Activated CD4-positive, CD25-positive, alpha-beta regulatory T cell treated with anti-CD3 and anti-CD28 coated beads, Interleukin-2, amount 50 U/mL, for 24 hours (primary cell): ENCODE measurements around the gene RASAL1.

Experiments
- ATAC-seq, 2 donors: fragments of 150-1000 bp; cut with Tn5 transposase; one replicate each; pipeline ENCODE4 v1.10.0; 2021; ENCODE audit warnings: mild to moderate bottlenecking in 1 of 2, moderate library complexity in 1 of 2

Gene RASAL1

GRCh38 chr12:113135178-113136127 is at the start of gene RASAL1:
RASAL1 (minus strand) TSS chr12:113135761; CDS start chr12:113135462, 299 bp downstream.
- peak; percentile 86 to 90 for ATAC-seq

DNA sequence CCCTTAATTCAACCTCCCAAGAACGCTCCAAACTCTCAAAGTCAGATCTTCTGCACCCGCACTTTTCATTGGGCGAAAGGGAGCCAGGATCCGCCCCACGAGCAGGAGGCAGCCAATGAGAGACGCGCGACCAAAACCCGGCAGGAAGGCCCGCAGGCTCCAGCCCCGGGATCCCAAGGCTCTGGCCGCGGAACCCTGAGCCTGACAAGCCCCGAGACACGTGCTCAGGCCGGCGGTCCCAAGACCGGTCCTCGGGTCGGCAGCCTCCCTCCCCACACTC is 49.3 kb upstream of the RASAL1 start:
- ATAC-seq, result peak; percentile 84 to 88

DNA sequence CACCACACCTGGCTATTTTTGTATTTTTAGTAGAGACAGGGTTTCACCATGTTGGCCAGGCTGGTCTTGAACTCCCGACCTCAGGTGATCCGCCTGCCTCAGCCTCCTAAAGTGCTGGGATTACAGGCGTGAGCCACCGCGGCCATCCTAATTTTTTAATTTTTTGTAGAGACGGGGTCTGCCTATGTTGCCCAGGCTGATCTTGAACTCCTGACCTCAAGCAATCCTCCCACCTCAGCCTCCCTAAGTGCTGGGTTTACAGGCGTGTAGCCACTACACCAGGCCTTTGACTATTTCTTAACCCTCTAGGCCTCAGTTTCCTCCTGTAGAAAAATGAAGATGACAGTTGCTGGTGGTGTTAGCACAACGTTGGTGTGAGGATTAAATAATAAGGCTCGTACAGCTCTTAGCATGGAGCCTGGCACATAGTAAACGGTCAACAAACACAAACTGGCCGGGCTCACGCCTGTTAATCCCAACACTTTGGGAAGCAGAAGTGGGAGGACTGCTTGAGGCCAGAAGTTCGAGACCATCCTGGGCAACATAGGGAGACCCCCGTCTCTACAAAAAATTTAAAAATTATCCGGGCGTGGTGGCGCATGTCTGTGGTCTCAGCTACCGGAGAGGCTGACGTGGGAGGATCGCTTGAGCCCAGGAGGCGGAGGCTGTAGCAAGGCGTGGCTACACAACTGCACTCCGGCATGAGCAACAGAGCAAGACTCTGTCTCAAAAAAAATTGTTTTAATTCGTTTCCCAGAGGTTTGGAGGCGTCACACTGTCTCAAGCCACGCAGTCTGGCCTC is 48.7 kb upstream of the RASAL1 start:
- peak; percentile 66 to 74 for ATAC-seq

GRCh38 chr12:113183030-113183589 is 47.5 kb upstream of the RASAL1 start:
- ATAC-seq, result no peak

DNA sequence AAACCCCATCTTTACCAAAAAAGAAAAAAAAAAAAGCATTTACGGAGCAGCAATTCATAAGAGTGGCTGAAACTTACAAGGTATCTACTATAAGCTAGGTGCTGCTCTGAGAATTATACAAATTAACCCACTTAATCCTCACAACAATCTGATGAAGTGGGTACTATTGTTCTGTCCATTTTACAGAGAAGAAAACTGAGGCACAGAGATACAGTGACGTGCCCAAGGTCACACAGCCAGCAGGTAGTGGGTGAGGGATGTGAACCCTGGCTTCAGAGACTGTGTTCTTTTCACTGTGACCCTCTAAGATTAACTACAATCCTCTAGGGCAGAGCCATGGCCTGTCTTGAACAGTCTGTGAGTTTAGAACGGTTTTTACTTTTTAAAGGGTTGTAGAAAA is 46.4 kb upstream of the RASAL1 start:
- ATAC-seq, result no peak

- no peak for ATAC-seq
Observed at GRCh38 chr12:113180333-113180732, 44.8 kb upstream of the RASAL1 start.

DNA sequence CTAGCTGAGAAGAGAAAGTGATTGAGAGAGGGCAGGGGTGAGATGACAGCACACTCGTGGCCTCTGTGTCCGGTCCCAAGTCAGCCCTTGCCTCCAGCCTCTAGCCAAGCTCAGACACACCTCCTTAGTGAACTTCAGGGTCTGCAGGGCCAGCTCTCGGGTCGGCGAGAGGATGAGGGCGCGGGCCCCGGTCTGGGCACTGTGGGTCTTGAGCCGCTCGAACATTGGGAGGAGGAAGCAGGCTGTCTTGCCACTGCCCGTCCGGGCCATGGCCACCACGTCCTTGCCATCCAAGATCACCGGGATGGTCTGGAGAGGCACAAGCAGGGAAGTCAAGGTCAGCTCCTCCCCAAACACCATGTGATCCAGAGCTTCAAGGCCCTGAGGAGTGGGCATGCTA is 43.5 kb upstream of the RASAL1 start:
- no peak for ATAC-seq

GRCh38 chr12:113174461-113175384 is 39.2 kb upstream of the RASAL1 start:
- peak; percentile 75 to 81 for ATAC-seq

DNA sequence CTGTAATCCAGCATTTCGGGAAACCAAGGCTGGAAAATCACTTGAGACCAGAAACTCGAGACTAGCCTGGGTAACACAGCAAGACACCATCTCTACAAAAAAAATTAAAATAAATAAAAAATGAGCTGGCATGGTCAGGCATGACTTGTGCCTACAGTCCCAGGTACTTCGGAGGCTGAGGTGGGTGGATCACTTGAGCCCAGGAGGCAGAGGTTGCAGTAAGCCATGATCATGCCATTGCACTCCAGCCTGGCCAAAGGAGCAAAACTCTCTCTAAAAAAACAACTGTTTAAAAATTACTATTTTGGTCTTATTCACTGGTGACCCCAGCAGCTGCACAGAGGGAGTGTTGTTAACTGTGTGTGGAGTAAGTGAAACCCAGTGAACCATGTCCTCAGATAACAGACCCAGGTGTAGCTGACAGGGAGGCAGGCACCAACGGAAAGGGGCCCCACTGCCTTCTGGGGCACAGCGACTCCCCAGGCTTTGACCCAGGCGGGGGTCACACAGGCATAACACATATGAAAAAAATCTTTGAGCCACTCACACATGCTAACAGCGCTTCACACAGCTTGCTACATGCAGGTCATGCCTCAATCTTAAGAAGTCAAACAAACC is 37.6 kb upstream of the RASAL1 start:
- no peak for ATAC-seq

- ATAC-seq, result no peak
Observed at GRCh38 chr12:113172185-113172584, 36.6 kb upstream of the RASAL1 start.

GRCh38 chr12:113171543-113171942 is 36.0 kb upstream of the RASAL1 start:
- no peak for ATAC-seq

DNA sequence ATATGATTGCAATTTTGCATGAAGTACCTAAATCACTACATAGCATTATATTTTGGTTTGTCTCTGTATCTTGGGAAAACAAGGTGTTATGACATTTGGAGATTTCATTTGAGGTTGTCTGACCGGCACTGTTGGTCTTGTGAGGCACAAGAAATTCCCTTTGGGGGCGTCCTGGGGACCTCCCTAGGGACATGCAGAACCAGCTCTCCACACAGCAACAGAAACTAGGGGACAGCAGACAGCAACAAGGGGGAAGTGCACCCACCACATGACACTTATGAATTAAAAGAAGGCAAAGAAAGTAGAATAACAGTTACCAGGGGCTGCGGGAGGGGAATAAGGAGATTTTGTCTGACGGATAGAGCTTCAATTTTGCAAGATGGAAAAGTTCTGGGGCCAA is 35.4 kb upstream of the RASAL1 start:
- no peak for ATAC-seq

DNA sequence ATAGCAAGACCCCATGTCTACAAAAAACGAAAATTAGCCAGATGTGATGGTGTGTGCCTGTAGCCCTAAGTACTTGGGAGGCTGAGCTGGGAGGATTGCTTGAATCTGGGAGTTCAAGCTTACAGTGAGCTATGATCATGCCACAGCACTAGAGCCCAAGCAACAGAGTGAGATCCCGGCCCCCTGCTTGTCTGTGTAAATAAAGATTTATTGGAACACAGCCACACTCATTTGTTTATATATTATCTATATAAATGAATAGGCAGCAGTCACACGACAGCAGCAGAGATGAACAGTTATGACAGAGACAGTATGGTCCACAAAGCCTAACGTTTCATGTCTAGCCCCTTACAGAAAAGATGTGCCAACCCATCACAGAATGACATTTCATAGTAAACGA is 34.9 kb upstream of the RASAL1 start:
- ATAC-seq, result no peak

DNA sequence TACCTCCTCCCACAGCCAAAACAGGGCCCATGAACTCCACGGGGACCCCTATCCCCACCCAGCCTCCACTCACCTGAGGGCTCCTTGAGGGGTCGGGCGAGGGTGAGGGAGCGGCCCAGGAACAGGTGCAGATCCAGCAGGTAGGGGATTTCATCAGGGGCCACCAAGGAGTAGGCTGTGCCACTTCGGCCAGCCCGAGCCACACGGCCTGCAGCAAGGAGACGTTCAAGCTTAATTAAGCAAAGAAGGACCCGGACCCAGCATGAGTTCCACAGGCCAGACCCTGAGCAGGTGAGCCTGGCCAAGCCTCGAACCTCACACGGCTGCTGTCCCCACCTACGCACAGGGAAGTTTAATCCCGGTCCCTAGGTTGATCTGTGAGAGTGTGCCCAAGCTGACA is 34.1 kb upstream of the RASAL1 start:
- no peak for ATAC-seq

DNA sequence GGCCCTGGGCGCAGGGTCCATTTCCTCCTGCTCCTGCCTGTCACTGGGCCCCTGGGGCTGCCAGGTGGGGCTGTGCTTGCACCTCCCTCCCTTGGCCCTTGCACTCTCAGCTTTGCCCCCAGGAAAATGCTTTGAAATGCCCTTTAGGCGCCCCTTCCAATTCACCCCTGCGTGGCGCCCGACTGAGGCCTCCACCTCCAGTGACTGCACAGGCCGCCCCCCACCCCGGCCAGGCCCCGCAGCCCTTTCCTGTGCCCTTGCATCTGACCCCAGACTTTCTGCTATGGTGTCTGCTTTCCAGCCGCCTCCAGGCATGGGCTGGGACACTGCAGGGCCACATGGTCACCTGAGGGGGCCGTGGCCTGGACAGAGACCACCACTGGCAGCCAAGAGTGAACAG is 32.3 kb upstream of the RASAL1 start:
- no peak for ATAC-seq

DNA sequence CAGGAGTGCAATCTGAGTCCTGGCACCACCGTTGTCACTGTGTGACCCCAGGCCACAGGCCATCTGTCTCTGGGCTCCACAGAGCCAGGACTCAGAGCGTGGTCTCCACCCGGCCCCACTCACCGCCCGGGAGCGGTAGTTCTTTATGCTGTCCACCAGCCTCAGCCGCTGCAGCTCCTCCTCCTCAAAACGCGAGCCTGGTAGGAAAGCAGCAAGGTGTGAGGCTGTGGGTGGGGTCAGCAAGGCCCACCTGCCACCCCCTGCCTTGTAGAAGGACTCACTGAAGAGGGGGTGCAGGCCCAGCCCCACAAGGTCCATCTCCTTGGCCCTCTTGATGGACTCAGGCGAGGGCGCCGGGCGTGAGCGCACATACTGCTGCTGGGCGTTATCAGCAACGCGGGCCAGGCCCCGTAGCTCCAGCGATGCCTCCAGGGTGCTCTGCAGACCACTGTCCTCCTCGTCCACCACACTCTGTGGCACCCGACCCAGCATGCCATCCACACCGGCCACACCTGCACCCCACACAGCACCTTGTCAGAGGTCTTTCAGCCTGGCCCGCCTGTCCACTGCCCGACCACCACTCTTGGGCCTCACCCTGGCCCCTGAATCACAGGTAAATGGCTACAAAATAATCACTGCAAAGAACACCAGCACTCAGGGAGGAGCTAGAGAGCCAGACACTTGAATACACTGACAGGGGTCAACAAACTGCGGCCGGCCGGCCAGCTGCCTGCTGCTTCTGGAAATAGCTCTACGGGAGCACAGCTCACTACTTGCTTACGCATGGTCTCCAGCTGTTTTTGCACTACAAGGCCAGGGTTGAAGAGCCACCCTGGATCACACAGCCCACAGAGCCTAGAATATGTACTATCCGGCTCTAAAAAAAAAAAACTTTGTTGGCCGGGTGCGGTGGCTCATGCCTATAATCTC is 30.2 kb upstream of the RASAL1 start:
- no peak for ATAC-seq

GRCh38 chr12:113164014-113164413 is 28.5 kb upstream of the RASAL1 start:
- ATAC-seq, result no peak

DNA sequence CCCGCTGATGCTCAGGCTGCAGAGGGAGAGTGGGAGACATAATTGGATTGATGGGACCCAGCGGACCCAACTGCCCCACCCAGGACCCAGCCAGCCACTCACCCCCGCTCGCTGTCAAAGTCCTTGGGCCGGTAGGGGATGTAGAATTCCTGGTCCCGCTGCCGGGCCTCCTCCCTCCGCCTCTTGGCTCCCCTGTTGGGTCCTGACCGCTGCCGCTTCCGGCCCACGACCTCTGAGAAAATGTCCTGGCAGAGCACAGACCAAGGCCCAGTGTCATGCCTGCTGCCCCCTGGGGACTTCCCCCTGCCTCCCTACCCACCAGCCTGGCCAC is 27.4 kb upstream of the RASAL1 start:
- ATAC-seq, result no peak

GRCh38 chr12:113162102-113163029 is 26.8 kb upstream of the RASAL1 start:
- ATAC-seq, result no peak
